ENCODE measurements around the gene DPP9.

DNA sequence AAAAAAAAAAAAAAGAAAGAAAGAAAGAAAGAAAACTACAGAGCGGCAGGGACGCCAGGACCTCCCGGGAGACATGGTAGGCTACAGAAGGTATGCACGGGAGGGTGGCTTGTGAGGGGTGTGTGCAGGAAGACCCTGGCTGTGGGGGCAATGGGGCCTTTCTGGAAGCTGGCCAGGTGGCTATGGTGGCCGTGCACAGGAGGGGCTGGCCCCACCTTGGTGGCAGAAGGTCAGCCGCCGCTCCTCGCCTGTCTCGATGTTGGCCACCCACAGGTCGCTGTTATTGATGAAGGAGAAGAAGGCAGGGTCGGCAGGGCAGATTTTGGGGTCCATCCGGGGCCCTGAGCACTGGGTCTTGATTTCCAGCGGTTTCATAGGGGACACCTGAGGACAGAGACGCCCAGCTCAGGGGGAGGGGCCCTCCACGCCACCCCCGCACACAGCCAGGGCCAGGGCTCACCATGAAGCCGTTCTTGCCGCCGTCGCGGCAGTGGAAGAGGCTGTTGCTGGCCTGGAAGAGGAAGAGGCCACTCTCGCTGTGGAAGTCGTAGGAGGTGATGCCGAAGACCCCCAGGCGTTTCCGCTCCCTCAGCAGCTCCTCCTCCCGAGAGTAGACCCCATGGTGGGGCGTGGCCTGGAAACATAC is 19.8 kb downstream of the DPP9 start:
- TF ChIP-seq, protein P1, sequence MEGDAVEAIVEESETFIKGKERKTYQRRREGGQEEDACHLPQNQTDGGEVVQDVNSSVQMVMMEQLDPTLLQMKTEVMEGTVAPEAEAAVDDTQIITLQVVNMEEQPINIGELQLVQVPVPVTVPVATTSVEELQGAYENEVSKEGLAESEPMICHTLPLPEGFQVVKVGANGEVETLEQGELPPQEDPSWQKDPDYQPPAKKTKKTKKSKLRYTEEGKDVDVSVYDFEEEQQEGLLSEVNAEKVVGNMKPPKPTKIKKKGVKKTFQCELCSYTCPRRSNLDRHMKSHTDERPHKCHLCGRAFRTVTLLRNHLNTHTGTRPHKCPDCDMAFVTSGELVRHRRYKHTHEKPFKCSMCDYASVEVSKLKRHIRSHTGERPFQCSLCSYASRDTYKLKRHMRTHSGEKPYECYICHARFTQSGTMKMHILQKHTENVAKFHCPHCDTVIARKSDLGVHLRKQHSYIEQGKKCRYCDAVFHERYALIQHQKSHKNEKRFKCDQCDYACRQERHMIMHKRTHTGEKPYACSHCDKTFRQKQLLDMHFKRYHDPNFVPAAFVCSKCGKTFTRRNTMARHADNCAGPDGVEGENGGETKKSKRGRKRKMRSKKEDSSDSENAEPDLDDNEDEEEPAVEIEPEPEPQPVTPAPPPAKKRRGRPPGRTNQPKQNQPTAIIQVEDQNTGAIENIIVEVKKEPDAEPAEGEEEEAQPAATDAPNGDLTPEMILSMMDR (IDR thresholded peaks at IDR 0.05; ENCODE audit: control extremely low read depth in 1 of 3, insufficient read depth in 1 of 3, low read depth in 1 of 3, low read length in 3 of 3), result no peak
- TF ChIP-seq EZH2 (IDR thresholded peaks at IDR 0.05; ENCODE audit: low read depth, low read length, severe bottlenecking), result no peak
